ENCODE data around the gene CFAP61.
"Not testable (repeated sequence)": the region's sequence is repeated elsewhere in the genome, so short reads cannot be mapped to it uniquely, and the experiment has no call there.

CFAP61 gene, protein sequence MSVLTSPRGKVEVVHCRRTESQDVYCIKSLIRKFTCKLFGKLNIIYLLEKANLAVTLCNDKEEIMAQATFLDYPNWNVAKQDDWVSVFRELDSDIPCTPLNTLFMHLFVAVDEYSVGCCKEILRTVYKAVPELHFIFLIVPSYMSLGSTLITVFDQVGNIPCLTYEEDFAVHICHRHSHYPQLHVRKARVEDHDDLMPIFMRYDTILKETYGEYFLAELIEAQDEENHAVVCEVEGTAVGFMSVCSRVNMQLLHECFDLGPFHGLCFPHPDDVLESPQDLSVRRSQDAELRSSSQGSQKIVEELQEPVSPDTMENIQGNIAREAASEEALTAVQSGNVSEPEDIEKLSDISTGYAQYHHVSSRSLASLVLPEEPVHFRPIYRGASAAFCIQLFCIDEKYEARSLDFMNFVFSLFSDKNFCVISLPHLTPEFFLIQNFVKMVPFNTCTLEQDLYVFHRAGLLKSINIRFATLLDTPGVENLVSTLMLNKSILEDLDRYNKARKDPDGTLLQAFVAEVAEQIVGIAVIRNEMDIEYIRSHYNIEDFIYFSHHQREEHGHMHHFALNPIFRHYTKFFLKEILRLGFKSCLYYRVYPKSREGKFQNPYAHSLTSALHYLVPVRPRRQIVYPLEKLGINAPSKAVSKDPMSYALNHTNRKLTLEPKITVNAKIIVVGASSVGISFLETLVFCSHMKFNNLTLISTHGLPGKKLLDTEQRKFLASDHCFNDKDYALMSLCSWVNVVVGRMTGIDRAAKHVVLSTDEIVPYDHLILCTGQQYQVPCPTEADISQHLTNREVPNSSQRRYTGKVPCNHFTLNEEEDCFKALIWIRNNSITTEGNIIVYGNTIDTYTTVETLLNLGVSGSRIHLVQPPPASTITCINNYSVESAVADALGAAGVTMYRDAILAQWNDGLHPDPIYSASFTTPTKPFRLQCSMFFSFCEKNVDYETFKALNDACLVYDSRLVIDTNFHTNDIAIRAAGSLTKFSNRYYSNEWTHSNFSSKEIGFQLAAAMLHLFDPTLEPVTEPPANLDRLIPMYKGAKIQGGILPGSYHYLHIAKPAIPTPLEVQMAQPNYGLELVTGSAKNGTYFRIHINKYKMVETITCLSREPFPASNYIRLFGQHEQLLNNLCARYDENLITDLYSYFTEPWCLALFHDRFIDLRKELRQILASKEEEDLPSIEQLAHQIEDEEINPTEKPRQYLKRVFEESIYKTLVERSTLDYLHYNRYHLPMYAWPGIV
- 0 reads per million in 3 experiments for total RNA-seq

DNA sequence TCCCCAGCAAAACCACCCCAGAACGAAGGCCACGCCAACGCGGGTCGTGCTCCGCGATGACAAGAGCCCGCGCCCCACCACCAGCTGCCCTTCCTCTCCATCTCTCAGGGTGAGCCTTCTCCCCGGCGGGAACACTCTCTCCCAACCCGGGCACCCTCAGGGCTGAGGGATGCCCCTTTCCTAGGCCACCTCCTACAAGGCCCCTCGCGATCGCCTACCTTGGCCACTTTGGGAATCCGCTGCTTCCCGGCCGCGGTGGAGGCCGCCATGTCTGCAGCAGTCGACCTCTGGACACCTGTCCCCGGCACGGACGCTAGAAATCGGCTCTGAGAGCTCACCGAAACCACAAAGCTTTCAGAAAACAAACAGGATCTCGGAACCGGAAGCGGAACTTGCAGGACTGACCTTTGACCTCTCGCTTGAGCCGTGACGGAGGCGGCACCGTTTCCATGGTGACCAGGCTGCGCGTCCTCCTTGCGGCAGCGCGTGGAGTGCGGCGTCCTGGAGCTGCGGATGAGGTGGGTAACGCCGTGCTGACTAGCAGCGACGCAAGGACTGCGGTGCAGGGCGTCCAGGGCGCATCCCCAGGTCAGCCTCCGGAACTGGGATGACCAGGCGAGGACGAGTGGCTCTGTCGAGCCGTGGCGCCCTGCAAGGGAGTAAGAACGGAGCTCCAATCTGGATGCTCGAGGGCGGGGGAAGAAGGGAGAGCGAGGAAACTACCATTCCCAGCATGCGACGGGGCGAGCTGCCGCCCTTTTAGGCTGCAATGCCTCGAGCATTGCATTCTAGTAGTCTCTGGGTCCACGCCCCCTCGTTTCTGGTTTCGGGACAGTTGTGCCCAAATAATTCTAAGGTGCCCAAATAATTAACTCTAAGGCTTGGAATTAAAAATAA lies at the start of gene CFAP61, which contains the start of gene CRNKL1:
TSS of gene CFAP61 (plus strand) at position 459 of the 897 bp plus-strand sequence. CDS start 4,122 bp downstream, outside the sequence.
TSS of gene CRNKL1 (minus strand) at position 393 of the 897 bp plus-strand sequence. CDS start at position 269, 124 bp downstream.
- DNase-seq = peak; percentile 97

DNA sequence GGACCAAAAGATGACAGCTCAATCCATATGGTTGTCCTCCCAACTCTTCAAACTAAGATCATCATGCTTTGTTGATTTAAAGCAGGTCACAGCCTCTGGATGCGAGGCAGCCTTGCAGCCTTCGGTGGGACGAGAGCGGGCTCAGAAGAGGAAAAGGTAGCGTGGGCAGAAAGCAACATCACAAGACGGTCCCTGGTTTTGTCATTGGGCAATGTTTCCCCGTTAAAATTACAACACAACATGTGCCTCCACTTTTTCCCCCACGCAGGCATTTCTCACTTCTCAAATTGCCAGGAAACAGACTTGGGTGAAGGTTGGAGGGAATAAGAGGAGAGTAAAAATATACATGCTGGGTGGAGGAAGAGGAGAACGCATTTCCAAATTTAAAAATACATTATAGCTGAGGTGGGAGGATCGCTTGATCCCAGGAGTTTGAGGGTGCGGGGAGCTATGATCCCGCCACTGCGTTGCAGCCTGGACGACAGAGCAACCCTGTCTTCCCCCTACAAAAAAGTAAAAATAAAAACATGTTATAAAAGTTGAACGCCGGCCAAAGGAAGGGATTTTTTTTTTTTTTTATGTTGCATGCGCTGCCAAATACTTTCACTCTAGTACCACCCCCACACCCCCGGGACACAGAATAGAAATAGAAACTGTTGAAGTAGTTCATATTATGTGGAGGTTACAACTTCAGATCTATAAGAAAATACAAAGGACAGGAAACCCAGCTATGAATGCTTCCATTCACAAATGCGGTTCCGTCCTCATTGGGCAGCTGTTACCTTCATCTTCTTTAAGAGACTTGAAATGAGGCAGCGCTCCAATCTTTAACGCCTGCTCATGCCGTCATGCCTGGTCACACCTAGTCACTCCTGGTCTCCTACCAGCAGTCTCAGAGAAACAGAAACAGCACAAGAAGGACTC lies 49.0 kb upstream of the CFAP61 start:
- peak; percentile 9 for DNase-seq

DNA sequence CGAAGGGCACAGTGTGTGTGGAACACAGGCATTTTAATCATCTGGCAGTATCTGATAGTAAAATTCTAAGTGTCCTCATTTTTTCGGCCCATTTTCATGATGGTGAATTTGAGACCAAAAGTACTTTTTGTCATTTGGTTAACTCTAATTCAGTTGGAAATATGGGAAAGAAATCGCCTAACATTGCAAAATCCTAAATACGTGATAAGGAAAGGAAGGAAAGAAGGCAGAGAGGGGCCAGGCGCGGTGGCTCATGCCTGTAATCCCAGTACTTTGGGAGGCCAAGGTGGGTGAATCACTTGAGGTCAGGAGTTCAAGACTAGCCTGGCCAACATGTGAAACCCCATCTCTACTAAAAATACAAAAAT lies 48.4 kb upstream of the CFAP61 start:
- DNase-seq = not testable (repeated sequence)

DNA sequence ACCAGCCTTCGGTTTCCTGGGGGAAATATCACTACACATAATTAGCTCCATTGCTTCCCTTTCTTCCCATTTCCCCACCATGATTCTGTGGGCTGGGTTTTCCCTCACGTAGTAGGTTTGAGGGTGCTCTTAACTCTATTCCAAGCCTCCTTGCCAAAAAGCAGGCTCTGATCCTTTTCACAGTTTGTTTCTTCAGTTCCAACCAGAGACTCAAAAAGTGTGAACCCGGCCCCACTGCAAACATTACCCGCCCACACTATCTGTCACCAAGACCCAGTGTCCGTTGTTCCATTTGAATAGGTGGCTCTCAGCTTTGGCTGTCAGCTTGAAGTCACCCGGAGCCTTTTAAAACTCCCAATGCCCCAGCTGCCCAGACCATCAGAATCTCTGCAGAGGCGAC lies 47.0 kb upstream of the CFAP61 start:
- DNase-seq = no peak

DNA sequence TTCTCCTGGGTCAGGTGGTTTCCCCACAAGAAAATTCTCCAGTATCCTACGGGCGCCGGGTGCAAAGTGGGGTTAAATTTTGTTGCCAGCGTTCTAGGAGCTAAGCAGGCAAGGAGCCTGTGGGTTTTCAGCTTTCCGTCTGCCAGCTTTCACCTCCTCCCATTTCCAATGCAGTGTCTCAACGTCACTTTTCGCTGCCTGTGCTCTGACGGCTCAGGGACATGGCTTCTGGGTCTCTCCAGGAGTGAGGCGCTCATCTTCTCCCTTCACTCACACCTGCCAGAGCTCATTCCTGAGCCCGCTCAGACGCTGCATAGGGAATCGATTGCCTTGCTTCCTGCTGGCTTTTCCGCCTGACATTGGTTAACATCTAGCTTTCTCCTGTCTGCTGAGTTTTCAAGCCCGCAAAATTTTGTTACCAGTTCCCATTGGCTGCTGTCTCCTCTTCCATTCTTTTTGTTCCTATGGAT lies 42.5 kb upstream of the CFAP61 start:
- no peak for DNase-seq

DNA sequence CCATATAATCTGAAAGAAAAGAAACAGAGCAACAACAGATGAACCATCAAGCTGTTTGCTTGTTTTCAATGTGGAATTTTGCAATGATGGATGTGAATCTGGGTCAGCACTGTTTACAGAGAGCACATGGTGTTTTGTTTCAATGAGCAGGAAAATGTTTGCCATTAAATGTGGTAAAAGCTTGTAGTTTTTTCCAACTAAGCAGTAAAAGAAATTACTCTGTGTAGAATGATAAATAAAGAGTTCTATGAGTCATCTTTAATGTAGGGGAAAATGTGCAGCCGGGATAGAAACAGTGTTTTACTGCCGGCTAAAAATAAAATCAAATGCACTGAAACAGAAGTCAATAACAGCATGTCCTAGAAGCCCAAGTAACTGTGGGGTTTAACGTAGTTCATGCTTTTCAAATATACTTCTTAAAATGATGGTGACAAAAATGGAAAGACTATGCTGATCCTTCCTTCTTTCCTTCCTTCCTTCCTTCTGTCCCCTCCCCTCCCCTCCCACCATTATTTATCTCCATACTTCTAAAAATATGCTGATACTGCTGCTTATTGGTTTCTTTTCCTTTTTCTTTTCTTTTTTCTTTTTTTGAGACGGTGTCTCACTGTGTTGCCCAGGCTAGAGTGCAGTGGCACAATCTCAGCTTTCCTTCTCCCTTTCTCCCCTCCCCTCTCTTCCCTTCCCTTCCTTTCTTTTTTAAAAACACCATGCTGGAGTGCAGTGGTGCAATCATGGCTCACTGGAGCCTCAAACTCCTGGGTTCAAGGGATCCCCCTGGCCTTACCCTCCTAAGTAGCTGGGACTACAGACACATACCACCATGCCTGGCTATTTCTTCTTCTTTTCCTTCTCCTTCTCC lies 41.5 kb upstream of the CFAP61 start:
- no peak for DNase-seq

DNA sequence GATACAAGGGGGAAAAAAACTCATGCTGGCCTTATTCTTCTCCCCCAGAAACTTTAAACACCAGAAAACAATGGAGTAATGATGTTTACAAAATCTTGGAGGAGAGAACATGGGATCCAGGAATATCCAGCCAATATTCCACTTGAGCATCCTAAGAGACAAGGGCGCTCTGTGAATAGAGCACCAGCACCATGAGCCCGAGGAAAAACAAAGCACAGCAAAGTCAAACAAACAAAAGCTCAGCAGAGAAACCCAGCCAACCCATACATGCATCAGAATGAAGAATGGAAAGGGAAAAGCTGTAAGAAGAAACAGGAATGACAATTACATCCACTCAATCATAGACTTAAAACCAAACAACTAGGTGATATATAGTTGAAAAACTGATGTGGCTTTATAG lies 39.8 kb upstream of the CFAP61 start:
- DNase-seq = no peak

DNA sequence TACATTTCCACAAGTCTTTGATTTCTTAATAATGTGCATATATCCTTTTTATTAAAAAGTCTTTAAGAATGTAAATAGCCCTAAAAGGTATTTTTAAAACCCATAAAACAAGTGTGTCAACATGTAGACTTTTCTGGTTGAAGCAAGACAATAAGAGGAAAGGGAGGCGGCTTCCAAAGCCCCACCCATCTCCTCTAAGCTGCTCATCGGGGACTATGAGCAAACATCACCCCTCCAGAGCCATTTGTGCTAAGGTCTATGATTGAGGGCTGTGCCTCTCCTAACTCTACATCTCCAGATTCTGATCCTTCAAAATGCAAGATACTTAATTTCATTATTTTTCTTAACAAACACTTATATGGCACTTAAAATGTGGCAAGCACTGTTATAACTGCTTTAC lies 37.7 kb upstream of the CFAP61 start:
- DNase-seq = no peak

DNA sequence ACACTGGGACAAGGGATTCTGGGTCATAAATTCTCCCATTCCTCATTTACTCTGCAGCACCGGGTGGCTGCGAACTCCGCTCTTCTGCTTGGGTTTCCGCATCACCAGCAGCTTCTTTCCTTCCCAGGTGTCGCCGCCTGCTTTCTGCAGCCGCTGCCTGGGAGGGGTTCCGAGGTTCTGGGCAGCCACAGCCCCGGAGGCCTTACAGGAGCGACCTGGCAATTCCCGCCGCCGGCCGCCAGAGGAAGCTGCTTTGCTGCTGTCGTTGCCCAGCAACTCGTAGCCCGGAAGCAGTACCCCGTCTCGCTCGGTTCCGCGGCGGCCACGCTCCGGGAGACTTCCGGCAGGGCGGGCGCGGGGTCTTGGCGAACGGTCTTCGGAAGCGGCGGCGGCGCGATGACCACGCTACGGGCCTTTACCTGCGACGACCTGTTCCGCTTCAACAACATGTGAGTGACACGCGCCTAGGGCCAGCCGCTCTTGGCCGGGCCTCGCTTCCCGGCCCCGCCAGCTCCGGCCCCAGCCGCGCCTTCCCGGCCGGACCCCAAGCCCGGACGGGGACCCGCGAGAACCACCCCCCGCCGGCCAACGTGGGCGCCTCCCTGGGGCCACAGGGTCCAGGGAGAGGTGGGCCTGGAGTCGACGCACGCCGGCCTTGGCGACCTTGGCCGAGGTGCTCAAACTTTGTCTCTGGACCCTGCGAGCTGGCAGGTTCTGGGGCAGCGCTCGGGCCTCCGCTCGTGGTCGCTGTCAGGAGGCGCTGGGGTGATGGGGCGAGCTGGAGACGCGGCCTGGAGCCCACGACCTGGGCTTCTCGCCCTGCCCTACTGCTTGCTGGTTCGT lies 35.1 kb upstream of the CFAP61 start, which contains the start of gene NAA20:
TSS of gene NAA20 (plus strand) at position 362 of the 843 bp plus-strand sequence. CDS start at position 397, 35 bp downstream.
- DNase-seq = peak; percentile 87

DNA sequence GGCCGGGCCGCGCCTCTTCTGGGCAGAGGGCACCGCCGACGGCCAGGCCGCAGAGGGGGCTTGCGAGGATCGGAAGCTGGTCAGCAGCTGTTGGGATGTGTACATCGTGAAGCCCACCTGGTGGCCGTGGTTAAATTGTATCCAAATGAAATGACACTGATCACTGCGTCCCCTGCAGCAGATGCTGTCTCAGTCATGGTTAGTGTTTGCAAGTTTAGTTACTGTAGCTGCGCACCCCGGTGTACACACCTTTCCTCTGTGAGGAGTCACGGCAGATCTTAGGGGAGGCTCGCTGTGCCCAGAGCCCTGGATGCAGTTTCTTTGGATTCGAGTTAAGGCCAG lies 34.5 kb upstream of the CFAP61 start:
- DNase-seq = peak; percentile 12

DNA sequence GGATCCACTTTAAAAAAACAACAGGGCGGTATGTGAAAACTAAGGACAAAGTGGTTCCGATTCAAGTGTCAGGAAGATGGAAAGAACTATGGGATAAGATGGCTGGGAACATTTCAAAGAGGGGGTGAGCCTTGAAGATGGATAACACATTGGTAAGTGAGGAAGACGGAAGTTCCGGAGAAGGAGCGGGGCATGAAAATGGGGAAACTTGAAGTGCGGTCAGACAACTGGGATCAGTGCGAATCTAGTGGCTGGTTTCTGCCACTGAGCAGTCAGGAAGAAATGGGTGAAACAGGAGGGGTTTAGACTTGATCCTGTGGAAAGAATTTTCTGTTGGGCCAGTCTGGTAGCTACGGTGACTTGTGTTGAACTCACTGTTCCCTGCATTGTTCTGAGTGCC lies 34.0 kb upstream of the CFAP61 start:
- no peak for DNase-seq

DNA sequence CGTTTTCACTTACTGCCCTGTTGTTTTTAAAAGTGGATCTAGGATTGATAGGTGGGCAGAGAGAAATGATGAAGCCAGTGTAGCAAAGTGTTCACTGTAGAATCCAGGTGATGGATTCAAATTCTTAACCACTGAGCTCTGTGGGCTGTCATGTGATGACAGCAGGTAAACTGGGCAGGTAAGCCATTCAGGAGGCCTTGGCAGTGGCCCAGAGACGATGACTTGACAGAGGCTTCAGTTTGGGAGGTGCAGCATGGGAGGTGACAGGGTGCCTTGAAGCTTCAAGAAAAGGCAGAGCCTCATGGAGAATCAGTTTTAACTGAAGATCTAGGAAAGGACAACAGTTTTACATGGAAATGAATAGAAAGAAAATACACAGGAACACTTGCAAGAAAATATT lies 33.2 kb upstream of the CFAP61 start:
- no peak for DNase-seq

DNA sequence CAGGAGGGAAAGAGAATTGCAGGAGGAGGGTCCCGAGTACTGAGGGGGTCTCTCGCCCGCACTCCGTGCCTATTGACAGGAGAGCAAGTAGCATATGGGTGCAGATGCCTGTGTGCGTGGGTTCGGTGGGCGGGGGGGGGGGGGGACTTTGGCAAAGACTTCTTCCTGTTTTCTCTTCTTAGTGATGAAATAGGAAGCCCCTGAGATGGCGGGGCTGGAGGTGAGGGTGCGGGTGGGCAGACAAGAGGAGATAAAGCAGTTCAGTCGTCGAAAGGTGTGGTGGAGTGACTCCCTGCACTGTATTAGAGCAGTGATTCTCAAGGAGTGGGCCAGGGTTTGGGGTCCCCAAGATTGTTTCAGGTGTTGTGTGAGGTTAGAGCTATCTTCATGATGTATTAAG lies 31.4 kb upstream of the CFAP61 start:
- no peak for DNase-seq

DNA sequence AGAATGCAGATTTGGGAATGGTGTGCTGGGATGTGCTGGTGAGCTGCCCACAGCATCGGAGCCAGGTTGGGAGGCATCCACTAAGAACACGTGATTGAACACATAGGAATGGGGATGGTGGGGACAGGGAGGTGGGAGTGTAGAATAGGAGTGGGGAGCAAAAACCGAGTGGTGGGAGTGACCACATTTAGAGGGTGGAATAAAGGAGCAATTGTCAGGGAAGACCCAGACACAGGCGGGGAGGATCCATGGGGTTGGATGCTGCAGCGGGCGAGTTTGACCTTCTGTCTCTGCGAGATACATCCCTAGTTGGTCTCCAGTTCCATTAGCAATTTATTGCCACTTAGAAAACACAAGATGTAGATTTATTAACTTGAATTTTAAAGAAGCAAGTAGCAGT lies 30.5 kb upstream of the CFAP61 start:
- no peak for DNase-seq

DNA sequence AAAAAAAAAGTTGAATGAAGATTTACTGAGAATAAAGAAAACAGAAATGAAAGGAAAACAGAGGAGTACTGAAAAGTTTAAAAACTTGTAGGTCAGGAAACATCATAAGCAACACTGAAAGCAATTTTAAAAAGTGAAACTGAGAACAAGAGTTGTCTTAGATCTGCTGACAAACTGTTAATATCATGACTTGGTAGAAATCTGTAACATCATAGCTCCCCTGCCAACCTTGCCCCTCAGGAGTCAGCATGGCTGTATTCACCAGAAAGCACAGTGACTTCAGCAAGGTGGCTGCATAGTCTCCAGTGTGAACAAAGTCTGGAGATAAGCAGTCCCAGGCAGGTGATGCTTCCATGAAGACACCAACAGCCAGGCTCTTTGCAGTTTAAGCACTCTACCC lies 29.8 kb upstream of the CFAP61 start:
- no peak for DNase-seq

DNA sequence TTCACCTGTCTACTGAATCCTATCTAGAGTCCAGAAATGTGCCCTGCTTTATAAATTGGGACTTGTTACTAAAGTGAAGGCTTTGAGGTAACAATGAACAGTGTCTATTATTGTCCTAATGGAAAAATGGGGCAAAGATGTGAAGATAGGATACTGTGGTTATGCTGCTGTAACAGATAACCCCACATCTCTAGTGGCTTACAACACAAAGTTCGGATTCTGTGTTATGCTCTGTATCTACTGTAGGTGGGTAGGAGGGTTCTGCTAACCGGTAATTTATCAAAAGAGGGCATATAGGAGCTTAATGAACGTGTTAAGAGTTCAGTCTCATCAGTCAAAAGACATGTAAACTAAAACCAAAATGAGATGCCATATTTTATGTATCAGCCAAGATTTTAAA lies 28.9 kb upstream of the CFAP61 start:
- DNase-seq = no peak

DNA sequence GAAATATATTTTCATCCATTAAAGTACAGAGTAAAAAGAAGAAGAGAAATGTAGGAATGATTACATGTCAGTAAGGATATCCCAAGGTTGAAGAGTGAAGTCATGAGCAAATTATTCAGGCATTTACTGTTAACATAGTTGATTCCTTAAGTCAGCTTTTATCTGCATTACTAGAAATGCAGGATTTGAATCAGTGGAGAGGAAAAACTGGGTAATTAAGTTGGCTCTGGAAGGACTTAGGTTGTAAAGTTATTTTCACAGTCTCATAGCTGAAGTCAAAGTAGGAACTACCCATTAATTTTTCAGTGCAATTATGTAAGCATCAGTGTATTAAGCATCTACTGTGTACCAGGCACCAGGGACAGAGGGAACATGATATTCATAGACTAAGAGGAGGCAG lies 27.4 kb upstream of the CFAP61 start:
- DNase-seq = no peak

DNA sequence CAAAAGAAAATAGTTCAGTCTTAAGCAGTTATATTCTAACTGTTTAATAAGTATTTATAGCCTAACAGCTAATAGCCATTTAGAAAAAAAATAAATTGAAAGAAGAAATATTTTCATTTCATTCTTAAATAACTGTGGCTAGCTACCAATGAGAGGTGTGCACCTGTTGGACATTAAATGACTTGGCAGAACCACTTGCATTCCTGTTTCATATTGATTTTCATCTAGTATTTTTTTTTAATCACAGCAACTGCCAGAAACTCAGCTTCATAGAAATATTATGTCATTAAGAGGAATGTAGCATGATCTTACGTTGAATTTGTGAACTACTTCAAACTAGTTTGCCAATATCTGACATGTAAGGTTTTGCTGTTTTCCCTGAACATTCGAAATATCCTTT lies 25.0 kb upstream of the CFAP61 start:
- DNase-seq = no peak

DNA sequence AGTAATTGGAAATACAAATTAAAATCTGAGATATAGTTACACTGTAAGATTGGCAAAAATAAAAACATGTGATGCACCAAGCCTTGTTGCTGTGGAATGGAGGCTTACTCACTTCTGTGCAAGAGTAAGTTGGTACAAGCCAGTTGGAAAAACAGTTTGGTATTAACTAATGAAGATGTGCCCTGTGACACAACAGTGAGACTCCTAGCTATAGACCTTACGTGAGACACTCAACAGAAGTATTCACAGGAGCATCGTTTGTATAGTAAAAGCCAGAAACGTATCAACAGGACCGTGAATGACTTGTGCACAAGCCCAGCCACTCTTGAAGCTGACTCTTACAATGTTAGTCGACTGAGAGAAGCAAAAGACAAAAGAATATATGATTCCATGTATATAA lies 20.5 kb upstream of the CFAP61 start:
- no peak for DNase-seq
